Ishikawa (cell line): ENCODE measurements around the gene MYH7.

Experiments
- CEBPB ChIP-seq: IDR thresholded peaks from 2 replicates; pipeline ENCODE4 v1.6.1; 2012
- CREB1 ChIP-seq: IDR thresholded peaks from 2 replicates; pipeline ENCODE4 v1.6.1; 2012; ENCODE audit warnings: low read depth
- EGR1 ChIP-seq: IDR thresholded peaks from 2 replicates; pipeline ENCODE4 v1.6.1; 2012
- EP300 ChIP-seq: IDR thresholded peaks from 2 replicates; pipeline ENCODE4 v1.6.1; 2012; ENCODE audit warnings: borderline replicate concordance
- FOXM1 ChIP-seq: IDR thresholded peaks from 2 replicates; pipeline ENCODE4 v1.6.1; 2012; ENCODE audit warnings: low read depth, borderline replicate concordance
- MAX ChIP-seq: IDR thresholded peaks from 2 replicates; pipeline ENCODE4 v1.6.1; 2012
- NFIC ChIP-seq: IDR thresholded peaks from 2 replicates; pipeline ENCODE4 v1.6.1; 2012
- RAD21 ChIP-seq: IDR thresholded peaks from 2 replicates; pipeline ENCODE4 v1.6.1; 2012; ENCODE audit warnings: low read depth
- REST ChIP-seq: IDR thresholded peaks from 2 replicates; pipeline ENCODE4 v1.6.1; 2012; ENCODE audit warnings: low read depth, mild to moderate bottlenecking
- TAF1 ChIP-seq: IDR thresholded peaks from 2 replicates; pipeline ENCODE4 v1.6.1; 2012; ENCODE audit warnings: low read depth, mild to moderate bottlenecking
- TCF12 ChIP-seq: IDR thresholded peaks from 2 replicates; pipeline ENCODE4 v1.6.1; 2012; ENCODE audit warnings: low read depth
- TEAD4 ChIP-seq: IDR thresholded peaks from 2 replicates; pipeline ENCODE4 v1.6.1; 2012
- USF1 ChIP-seq: IDR thresholded peaks from 2 replicates; pipeline ENCODE4 v1.6.1; 2012
- YY1 ChIP-seq: IDR thresholded peaks from 2 replicates; pipeline ENCODE4 v1.6.1; 2012; ENCODE audit warnings: low read depth
- ZBTB7A ChIP-seq: IDR thresholded peaks from 2 replicates; pipeline ENCODE4 v1.6.1; 2012; ENCODE audit warnings: low read depth

The MYH7 gene

GRCh38 chr14:23409475-23409874 lies 26.0 kb downstream of the MYH7 start:
- TF ChIP-seq USF1 (no peak), FOXM1 (no peak), REST (no peak), CEBPB (no peak), TAF1 (no peak), CREB1 (no peak)

GRCh38 chr14:23408307-23408630 lies 27.2 kb downstream of the MYH7 start:
- TF ChIP-seq ZBTB7A = no peak
- TF ChIP-seq MAX = no peak
- TF ChIP-seq USF1 = no peak
- no peak for TF ChIP-seq RAD21
- TF ChIP-seq EP300 = no peak
- no peak for TF ChIP-seq EGR1
- TF ChIP-seq CREB1 = no peak
- no peak for TF ChIP-seq TCF12
- TF ChIP-seq FOXM1 = no peak
- no peak for TF ChIP-seq YY1
- no peak for TF ChIP-seq REST
- TF ChIP-seq TEAD4 = no peak
- TF ChIP-seq CEBPB = no peak
- TF ChIP-seq TAF1 = no peak
- no peak for TF ChIP-seq NFIC

GRCh38 chr14:23407516-23408306 lies 27.7 kb downstream of the MYH7 start, which contains the start of gene MYH6:
Gene MYH6 (minus strand): TSS chr14:23408273. CDS start chr14:23407223, 1,050 bp downstream.
- TF ChIP-seq EGR1 = no peak
- TF ChIP-seq TEAD4 = no peak
- TF ChIP-seq RAD21 = no peak
- no peak for TF ChIP-seq USF1
- TF ChIP-seq TAF1 = no peak
- no peak for TF ChIP-seq MAX
- TF ChIP-seq NFIC = no peak
- TF ChIP-seq FOXM1 = no peak
- TF ChIP-seq REST = no peak
- TF ChIP-seq CREB1 = no peak

GRCh38 chr14:23406725-23407355 lies 28.6 kb downstream of the MYH7 start:
- TF ChIP-seq USF1 (no peak), CREB1 (no peak), MAX (no peak), NFIC (no peak), ZBTB7A (no peak), TCF12 (no peak), TEAD4 (no peak), YY1 (no peak), EP300 (no peak), CEBPB (no peak), REST (no peak), FOXM1 (no peak), TAF1 (no peak), EGR1 (no peak), RAD21 (no peak)
